Astrocyte (in vitro differentiated cells and primary cell): Measurements from ENCODE around the gene UNC5B. TPM values are rescaled to one million over a fixed set of nuclear protein-coding genes. Genes with fewer than 3 reads are reported as not detected.
A peak's percentile ranks its signal among the peaks of the same experiment; 100 is the strongest.

Experiments used
- DNase-seq: peaks from one replicate; pipeline ENCODE4 v3.0.0-alpha.2; 2010; ENCODE audit warnings: low read depth
- FAIRE-seq: peaks from 2 replicates; lab custom pipeline; 2011; peaks lifted over from hg19 to GRCh38; lab: Jason Lieb, UNC
- H2AFZ ChIP-seq: 2 replicates; pipeline ENCODE4 v1.6.0; 2012; ENCODE audit warnings: low read depth, low read length, inconsistent platforms
- H3K27ac ChIP-seq: 2 replicates; pipeline ENCODE4 v1.5.1; 2011; ENCODE audit warnings: low read depth, low read length, inconsistent platforms
- H3K27me3 ChIP-seq: 2 replicates; pipeline ENCODE4 v1.6.0; 2011; ENCODE audit warnings: low read length, inconsistent platforms; ENCODE audit not compliant: insufficient read depth
- H3K36me3 ChIP-seq: 2 replicates; pipeline ENCODE4 v1.5.1; 2011; ENCODE audit warnings: low read length, inconsistent platforms; ENCODE audit not compliant: insufficient read depth
- H3K4me1 ChIP-seq: 2 replicates; pipeline ENCODE4 v1.5.1; 2011; ENCODE audit warnings: low read length, inconsistent platforms; ENCODE audit not compliant: insufficient read depth
- H3K4me2 ChIP-seq: 2 replicates; pipeline ENCODE4 v1.6.0; 2012; ENCODE audit warnings: low read length, inconsistent platforms
- H3K4me3 ChIP-seq: 2 replicates; pipeline ENCODE4 v1.5.1; 2011; ENCODE audit warnings: low read depth, mild to moderate bottlenecking, low read length, inconsistent platforms; ENCODE audit not compliant: insufficient read depth
- H3K79me2 ChIP-seq: 2 replicates; pipeline ENCODE4 v1.6.0; 2012; ENCODE audit warnings: mild to moderate bottlenecking, low read length, inconsistent platforms; ENCODE audit not compliant: insufficient read depth
- H3K9ac ChIP-seq: 2 replicates; pipeline ENCODE4 v1.6.0; 2012; ENCODE audit warnings: mild to moderate bottlenecking, low read length, inconsistent platforms
- H3K9me3 ChIP-seq: 2 replicates; pipeline ENCODE4 v1.5.1; 2012; ENCODE audit warnings: low read depth, mild to moderate bottlenecking, low read length, inconsistent platforms; ENCODE audit not compliant: insufficient read depth
- H4K20me1 ChIP-seq: 2 replicates; pipeline ENCODE4 v1.6.0; 2012; ENCODE audit warnings: low read length, inconsistent platforms; ENCODE audit not compliant: insufficient read depth
- H3K27ac Mint-ChIP-seq: one replicate; pipeline ENCODE4 v1.8.0; 2021; ENCODE audit warnings: mild to moderate bottlenecking, mixed read lengths; ENCODE audit not compliant: unreplicated experiment
- H3K27me3 Mint-ChIP-seq: one replicate; pipeline ENCODE4 v1.8.0; 2021; ENCODE audit warnings: low read depth, mixed read lengths; ENCODE audit not compliant: unreplicated experiment
- H3K36me3 Mint-ChIP-seq: one replicate; pipeline ENCODE4 v1.8.0; 2021; ENCODE audit warnings: low read depth, mixed read lengths; ENCODE audit not compliant: unreplicated experiment
- H3K4me1 Mint-ChIP-seq: one replicate; pipeline ENCODE4 v1.8.0; 2021; ENCODE audit warnings: low read depth, mixed read lengths; ENCODE audit not compliant: unreplicated experiment
- H3K4me3 Mint-ChIP-seq: one replicate; pipeline ENCODE4 v1.8.0; 2021; ENCODE audit warnings: mild to moderate bottlenecking, moderate library complexity, mixed read lengths; ENCODE audit not compliant: unreplicated experiment
- H3K9me3 Mint-ChIP-seq: one replicate; pipeline ENCODE4 v1.8.0; 2021; ENCODE audit warnings: mild to moderate bottlenecking, mixed read lengths; ENCODE audit not compliant: unreplicated experiment
- EZH2 ChIP-seq: IDR thresholded peaks from 2 replicates; pipeline ENCODE4 v1.6.1; 2012; ENCODE audit warnings: mild to moderate bottlenecking, low read length, inconsistent platforms; ENCODE audit not compliant: insufficient read depth
- total RNA-seq: library from RNA; stranded (reverse); gene quantifications from 2 replicates; pipeline ENCODE4 v1.2.1, GENCODE V29; 2021
- TF ChIP-seq, protein P1 (sequence below): IDR thresholded peaks from 2 replicates; pipeline ENCODE4 v1.5.1; 2011; ENCODE audit warnings: low read depth, mild to moderate bottlenecking, inconsistent platforms, low read length, moderate library complexity; ENCODE audit not compliant: insufficient read depth

UNC5B gene
- total RNA-seq, 1 donor from 2014 or later = 15.0 TPM

GRCh38 chr10:71230656-71231025 lies 18.3 kb downstream of the UNC5B start:
- no peak for DNase-seq
- Histone ChIP-seq H3K4me3 (no peak overlapping the region), H3K27ac (no peak overlapping the region), H3K79me2 (peaks cover 14% of the 10 kb centered on the region), H3K9me3 (no peaks in the 10 kb centered on the region), H3K9ac (no peak overlapping the region), H4K20me1 (peaks cover 25% of the 10 kb centered on the region), H3K36me3 (no peaks in the 10 kb centered on the region), H3K27me3 (no peaks in the 10 kb centered on the region), H3K4me1 (peaks cover 24% of the 10 kb centered on the region), H3K4me2 (no peak overlapping the region), H2AFZ (no peak overlapping the region)
- no peak overlapping the region for H3K27ac Mint-ChIP-seq
- no peaks in the 10 kb centered on the region for H3K9me3 Mint-ChIP-seq
- peaks cover 4% of the 10 kb centered on the region for H3K36me3 Mint-ChIP-seq
- H3K4me1 Mint-ChIP-seq = peaks cover 24% of the 10 kb centered on the region
- H3K4me3 Mint-ChIP-seq = no peak overlapping the region
- no peak for FAIRE-seq
- TF ChIP-seq EZH2 = no peak
- TF ChIP-seq, protein P1, sequence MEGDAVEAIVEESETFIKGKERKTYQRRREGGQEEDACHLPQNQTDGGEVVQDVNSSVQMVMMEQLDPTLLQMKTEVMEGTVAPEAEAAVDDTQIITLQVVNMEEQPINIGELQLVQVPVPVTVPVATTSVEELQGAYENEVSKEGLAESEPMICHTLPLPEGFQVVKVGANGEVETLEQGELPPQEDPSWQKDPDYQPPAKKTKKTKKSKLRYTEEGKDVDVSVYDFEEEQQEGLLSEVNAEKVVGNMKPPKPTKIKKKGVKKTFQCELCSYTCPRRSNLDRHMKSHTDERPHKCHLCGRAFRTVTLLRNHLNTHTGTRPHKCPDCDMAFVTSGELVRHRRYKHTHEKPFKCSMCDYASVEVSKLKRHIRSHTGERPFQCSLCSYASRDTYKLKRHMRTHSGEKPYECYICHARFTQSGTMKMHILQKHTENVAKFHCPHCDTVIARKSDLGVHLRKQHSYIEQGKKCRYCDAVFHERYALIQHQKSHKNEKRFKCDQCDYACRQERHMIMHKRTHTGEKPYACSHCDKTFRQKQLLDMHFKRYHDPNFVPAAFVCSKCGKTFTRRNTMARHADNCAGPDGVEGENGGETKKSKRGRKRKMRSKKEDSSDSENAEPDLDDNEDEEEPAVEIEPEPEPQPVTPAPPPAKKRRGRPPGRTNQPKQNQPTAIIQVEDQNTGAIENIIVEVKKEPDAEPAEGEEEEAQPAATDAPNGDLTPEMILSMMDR = no peak
- peaks cover 5% of the 10 kb centered on the region for H3K27me3 Mint-ChIP-seq

DNA sequence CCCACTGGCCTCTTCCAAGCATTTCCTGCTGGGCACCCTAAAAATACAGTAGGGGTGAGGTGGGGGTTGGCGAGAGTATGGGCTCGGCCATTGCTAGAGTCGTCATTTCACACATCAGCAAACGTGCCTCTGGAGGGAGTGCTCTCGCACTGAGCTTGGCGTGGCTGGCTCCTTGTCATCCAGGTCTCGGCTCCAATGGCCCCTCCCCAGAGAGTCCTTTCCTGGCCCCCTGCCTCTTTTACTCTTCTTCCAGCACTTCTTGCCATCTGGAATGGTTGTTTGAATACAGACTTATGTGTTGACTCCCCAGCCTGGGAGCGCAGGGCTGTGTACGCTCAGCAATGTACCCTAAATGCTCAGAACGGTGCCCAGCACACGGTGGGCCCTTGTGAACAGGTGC lies 18.8 kb downstream of the UNC5B start:
- peaks cover 30% of the 10 kb centered on the region for H3K4me1 Mint-ChIP-seq
- peaks cover 30% of the 10 kb centered on the region for H3K4me1 ChIP-seq

DNA sequence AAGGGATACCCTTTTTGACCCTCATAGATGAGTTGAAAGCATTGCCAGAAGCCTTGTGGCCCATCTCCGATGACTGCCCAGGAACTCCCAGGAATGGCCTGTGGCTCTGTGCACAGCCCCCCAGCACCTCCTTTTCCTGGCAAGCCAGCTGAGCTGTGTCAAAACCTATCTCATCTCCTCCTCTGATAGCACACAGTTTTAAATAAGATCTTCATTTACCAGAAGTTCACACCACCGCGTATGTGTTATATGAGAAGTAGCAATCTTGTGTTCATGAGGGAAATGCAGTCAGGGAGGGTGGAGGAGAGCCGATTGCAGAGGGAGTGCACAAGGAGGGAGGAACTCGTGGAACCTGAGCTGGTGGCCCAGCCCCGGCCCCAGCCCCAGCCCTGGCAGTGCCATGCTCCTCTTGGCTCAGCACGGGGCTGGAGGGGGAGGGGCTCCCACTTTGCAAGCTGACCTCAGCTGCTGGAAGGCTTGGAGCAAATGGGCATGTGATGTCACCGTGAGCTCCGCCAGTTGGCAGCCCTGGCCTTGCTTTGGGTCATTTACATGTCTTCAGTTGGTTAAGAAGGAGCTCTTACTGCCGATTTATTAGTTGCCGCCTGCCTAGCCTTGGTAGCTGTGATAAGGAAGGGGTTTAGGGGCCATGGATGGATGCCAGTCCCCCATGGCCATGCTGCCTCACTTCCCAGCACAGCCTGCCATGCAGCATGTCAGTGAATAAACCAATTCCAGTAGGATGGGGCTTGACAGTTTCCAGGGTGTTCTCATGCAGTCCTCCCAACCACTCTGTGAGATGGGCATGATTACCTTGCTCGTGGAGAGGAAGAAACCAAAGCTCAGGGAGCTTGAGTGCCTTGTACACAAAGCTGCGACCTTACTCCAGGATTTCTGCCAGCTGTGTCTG lies 20.0 kb downstream of the UNC5B start:
- Mint-ChIP-seq H3K27me3 (peaks cover 8% of the 10 kb centered on the region), H3K4me1 (peaks cover 34% of the 10 kb centered on the region), H3K36me3 (peaks cover 4% of the 10 kb centered on the region), H3K27ac (no peak overlapping the region), H3K9me3 (no peaks in the 10 kb centered on the region), H3K4me3 (no peak overlapping the region)
- Histone ChIP-seq H3K4me3 (no peak overlapping the region), H3K9ac (no peak overlapping the region), H3K36me3 (no peaks in the 10 kb centered on the region), H3K4me1 (peaks cover 36% of the 10 kb centered on the region), H3K27me3 (no peaks in the 10 kb centered on the region), H3K4me2 (no peak overlapping the region), H3K27ac (no peak overlapping the region), H3K9me3 (no peaks in the 10 kb centered on the region), H4K20me1 (peaks cover 24% of the 10 kb centered on the region), H2AFZ (no peak overlapping the region), H3K79me2 (peaks cover 16% of the 10 kb centered on the region)
- DNase-seq (peak; percentile 53), FAIRE-seq (no peak)
- no peak for TF ChIP-seq EZH2
- TF ChIP-seq, protein P1 = no peak

More for the DNA sequence above, 18.8 kb downstream of the UNC5B start:
- Histone ChIP-seq H3K9ac (no peak overlapping the region), H3K4me3 (no peak overlapping the region), H4K20me1 (peaks cover 24% of the 10 kb centered on the region), H2AFZ (no peak overlapping the region), H3K79me2 (peaks cover 16% of the 10 kb centered on the region), H3K27ac (no peak overlapping the region), H3K9me3 (no peaks in the 10 kb centered on the region), H3K27me3 (no peaks in the 10 kb centered on the region), H3K36me3 (no peaks in the 10 kb centered on the region), H3K4me2 (no peak overlapping the region)
- peaks cover 5% of the 10 kb centered on the region for H3K27me3 Mint-ChIP-seq
- H3K27ac Mint-ChIP-seq = no peak overlapping the region
- H3K36me3 Mint-ChIP-seq = peaks cover 4% of the 10 kb centered on the region
- FAIRE-seq = no peak
- DNase-seq = no peak
- TF ChIP-seq EZH2 = no peak
- H3K9me3 Mint-ChIP-seq = no peaks in the 10 kb centered on the region
- no peak overlapping the region for H3K4me3 Mint-ChIP-seq
